KBM-7 (cell line): ENCODE results near the gene ATG2B.

Experiments used
- DNase-seq: peaks from one replicate; pipeline ENCODE4 v3.0.0-alpha.2; 2015
- in situ Hi-C: fragments of 300-500 bp; cut with MboI; formaldehyde crosslinking; loops from 2 replicates; pipeline ENCODE4 v1.14.3; 2020; ENCODE audit warnings: low sequenced_read_pairs, low pct_unique_long_range_greater_than_20kb, mixed read lengths

Gene ATG2B

GRCh38 chr14:96242126-96242525 lies 121.0 kb downstream of the ATG2B start:
- in situ Hi-C loops, result no loop called here
- DNase-seq, result no peak

- in situ Hi-C loops, result no loop called here
- no peak for DNase-seq
Measured at GRCh38 chr14:96240641-96241040, 122.5 kb downstream of the ATG2B start.

GRCh38 chr14:96239711-96240141 lies 123.4 kb downstream of the ATG2B start:
- DNase-seq, result no peak
- in situ Hi-C loops, result no loop called here

- DNase-seq, result no peak
- in situ Hi-C loops, result no loop called here
Measured at GRCh38 chr14:96238676-96239265, 124.4 kb downstream of the ATG2B start.

- no peak for DNase-seq
- in situ Hi-C loops, result no loop called here
Measured at GRCh38 chr14:96237641-96238040, 125.5 kb downstream of the ATG2B start.

- in situ Hi-C loops, result no loop called here
Measured at GRCh38 chr14:96235426-96235825, 127.7 kb downstream of the ATG2B start.

GRCh38 chr14:96233661-96234060 lies 129.5 kb downstream of the ATG2B start:
- in situ Hi-C loops, result no loop called here
- no peak for DNase-seq

More at GRCh38 chr14:96235426-96235825, 127.7 kb downstream of the ATG2B start:
- no peak for DNase-seq

- DNase-seq, result no peak
Measured at GRCh38 chr14:96232506-96232905, 130.6 kb downstream of the ATG2B start.

GRCh38 chr14:96231526-96232130 lies 131.5 kb downstream of the ATG2B start:
- in situ Hi-C loops, result no loop called here
- DNase-seq, result no peak

More at GRCh38 chr14:96232506-96232905, 130.6 kb downstream of the ATG2B start:
- in situ Hi-C loops, result no loop called here

- in situ Hi-C loops, result no loop called here
- no peak for DNase-seq
Measured at GRCh38 chr14:96231056-96231455, 132.1 kb downstream of the ATG2B start.

GRCh38 chr14:96229315-96229714 lies 133.8 kb downstream of the ATG2B start:
- DNase-seq, result no peak
- in situ Hi-C loops, result no loop called here
